GM10266 (cell line): ENCODE data around the gene SPOCK1.

Experiments used
- DNase-seq: peaks from one replicate; pipeline ENCODE4 v3.0.0; 2012; ENCODE audit errors: extremely low spot score
- CTCF ChIP-seq: IDR thresholded peaks from 2 replicates; pipeline ENCODE4 v1.5.1; 2012; ENCODE audit warnings: mild to moderate bottlenecking, low read depth; ENCODE audit not compliant: control insufficient read depth, insufficient read depth; ENCODE audit errors: missing control alignments

The SPOCK1 gene

GRCh38 chr5:137365126-137365865 is 133.8 kb downstream of the SPOCK1 start:
- TF ChIP-seq CTCF: no peak

GRCh38 chr5:137361280-137361679 is 137.8 kb downstream of the SPOCK1 start:
- no peak for TF ChIP-seq CTCF
- no peak for DNase-seq

More at GRCh38 chr5:137365126-137365865, 133.8 kb downstream of the SPOCK1 start:
- DNase-seq: no peak

- DNase-seq: no peak
- no peak for TF ChIP-seq CTCF
Observed at GRCh38 chr5:137360607-137361006, 138.5 kb downstream of the SPOCK1 start.

- no peak for TF ChIP-seq CTCF
- no peak for DNase-seq
Observed at GRCh38 chr5:137359941-137360340, 139.2 kb downstream of the SPOCK1 start.

GRCh38 chr5:137357436-137357835 is 141.7 kb downstream of the SPOCK1 start:
- DNase-seq: no peak
- TF ChIP-seq CTCF: no peak

GRCh38 chr5:137356127-137356526 is 143.0 kb downstream of the SPOCK1 start:
- no peak for TF ChIP-seq CTCF
- no peak for DNase-seq

GRCh38 chr5:137355708-137356107 is 143.4 kb downstream of the SPOCK1 start:
- no peak for DNase-seq
- TF ChIP-seq CTCF: no peak
